Measurements from ENCODE around the gene TBATA.

The TBATA gene

GRCh38 chr10:70751356-70751755 lies 33.8 kb downstream of the TBATA start (continued):
- no peak for TF ChIP-seq ZNF530 (tag by site-specific recombination; IDR thresholded peaks at IDR 0.05; ENCODE audit: low read depth)
- TF ChIP-seq ZNF175 (tag by site-specific recombination; IDR thresholded peaks at IDR 0.05): no peak
- TF ChIP-seq, protein P1, sequence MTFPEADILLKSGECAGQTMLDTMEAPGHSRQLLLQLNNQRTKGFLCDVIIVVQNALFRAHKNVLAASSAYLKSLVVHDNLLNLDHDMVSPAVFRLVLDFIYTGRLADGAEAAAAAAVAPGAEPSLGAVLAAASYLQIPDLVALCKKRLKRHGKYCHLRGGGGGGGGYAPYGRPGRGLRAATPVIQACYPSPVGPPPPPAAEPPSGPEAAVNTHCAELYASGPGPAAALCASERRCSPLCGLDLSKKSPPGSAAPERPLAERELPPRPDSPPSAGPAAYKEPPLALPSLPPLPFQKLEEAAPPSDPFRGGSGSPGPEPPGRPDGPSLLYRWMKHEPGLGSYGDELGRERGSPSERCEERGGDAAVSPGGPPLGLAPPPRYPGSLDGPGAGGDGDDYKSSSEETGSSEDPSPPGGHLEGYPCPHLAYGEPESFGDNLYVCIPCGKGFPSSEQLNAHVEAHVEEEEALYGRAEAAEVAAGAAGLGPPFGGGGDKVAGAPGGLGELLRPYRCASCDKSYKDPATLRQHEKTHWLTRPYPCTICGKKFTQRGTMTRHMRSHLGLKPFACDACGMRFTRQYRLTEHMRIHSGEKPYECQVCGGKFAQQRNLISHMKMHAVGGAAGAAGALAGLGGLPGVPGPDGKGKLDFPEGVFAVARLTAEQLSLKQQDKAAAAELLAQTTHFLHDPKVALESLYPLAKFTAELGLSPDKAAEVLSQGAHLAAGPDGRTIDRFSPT (tag by site-specific recombination; IDR thresholded peaks at IDR 0.05): no peak
- no peak for TF ChIP-seq ZNF747 (tag by site-specific recombination; IDR thresholded peaks at IDR 0.05)
- no peak for TF ChIP-seq ZNF639 (tag by site-specific recombination; IDR thresholded peaks at IDR 0.05)
- TF ChIP-seq, protein P2, sequence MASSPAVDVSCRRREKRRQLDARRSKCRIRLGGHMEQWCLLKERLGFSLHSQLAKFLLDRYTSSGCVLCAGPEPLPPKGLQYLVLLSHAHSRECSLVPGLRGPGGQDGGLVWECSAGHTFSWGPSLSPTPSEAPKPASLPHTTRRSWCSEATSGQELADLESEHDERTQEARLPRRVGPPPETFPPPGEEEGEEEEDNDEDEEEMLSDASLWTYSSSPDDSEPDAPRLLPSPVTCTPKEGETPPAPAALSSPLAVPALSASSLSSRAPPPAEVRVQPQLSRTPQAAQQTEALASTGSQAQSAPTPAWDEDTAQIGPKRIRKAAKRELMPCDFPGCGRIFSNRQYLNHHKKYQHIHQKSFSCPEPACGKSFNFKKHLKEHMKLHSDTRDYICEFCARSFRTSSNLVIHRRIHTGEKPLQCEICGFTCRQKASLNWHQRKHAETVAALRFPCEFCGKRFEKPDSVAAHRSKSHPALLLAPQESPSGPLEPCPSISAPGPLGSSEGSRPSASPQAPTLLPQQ (tag by site-specific recombination; IDR thresholded peaks at IDR 0.05): no peak

DNA sequence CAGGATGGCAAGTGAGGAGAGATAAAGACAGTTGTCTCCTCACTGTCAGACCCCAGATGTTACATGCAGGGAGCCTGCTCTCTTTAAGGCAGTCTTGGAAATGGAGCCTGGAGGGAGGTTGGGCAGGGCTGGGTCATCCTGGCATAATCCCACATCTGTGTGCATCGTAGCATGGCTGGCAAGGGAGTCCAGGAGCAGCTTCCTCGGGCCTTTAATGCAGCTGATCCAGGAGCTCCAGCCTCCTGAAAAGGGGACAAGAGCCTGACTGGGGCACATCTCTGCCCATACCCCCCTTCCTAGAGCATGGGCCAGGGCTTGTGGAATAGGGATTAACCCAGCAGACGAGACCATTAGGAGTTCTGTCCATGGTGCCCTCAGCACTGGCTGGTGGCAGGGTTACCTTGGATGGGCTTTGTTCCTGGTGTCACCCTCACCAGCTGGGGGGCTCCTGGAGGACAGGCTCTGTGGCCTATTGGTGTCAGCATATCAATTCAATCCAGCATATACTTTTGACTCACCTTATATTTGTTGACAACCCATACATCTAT lies 34.9 kb downstream of the TBATA start:
- H3K36me3 ChIP-seq (ENCODE audit: control insufficient read depth in 2 of 2, insufficient read depth in 1 of 2, low read length in 2 of 2): no peaks in the 10 kb centered on the region
- ChIA-PET CTCF (interaction anchor here (0.6 kb wide), 1 partner anchor 68 kb away, joined by 4 read pairs; no protein-coding TSS in a partner anchor), POLR2A (no interaction called here)
- H3K4me1 ChIP-seq (ENCODE audit: control insufficient read depth, insufficient read depth, low read length): no peaks in the 10 kb centered on the region
- TF ChIP-seq ZNF639 (tag by site-specific recombination; IDR thresholded peaks at IDR 0.05) (no peak), OSR2 (tag by site-specific recombination; IDR thresholded peaks at IDR 0.05) (no peak), ZNF776 (tag by site-specific recombination; IDR thresholded peaks at IDR 0.05; ENCODE audit: borderline replicate concordance) (no peak), PBX3 (CRISPR knock-in tag; IDR thresholded peaks at IDR 0.05) (no peak), WT1 (tag by site-specific recombination; IDR thresholded peaks at IDR 0.05) (no peak), ZNF23 (tag by site-specific recombination; IDR thresholded peaks at IDR 0.05; ENCODE audit: borderline replicate concordance) (no peak), ZFP37 (tag by site-specific recombination; IDR thresholded peaks at IDR 0.05) (no peak)
- TF ChIP-seq, protein P3, sequence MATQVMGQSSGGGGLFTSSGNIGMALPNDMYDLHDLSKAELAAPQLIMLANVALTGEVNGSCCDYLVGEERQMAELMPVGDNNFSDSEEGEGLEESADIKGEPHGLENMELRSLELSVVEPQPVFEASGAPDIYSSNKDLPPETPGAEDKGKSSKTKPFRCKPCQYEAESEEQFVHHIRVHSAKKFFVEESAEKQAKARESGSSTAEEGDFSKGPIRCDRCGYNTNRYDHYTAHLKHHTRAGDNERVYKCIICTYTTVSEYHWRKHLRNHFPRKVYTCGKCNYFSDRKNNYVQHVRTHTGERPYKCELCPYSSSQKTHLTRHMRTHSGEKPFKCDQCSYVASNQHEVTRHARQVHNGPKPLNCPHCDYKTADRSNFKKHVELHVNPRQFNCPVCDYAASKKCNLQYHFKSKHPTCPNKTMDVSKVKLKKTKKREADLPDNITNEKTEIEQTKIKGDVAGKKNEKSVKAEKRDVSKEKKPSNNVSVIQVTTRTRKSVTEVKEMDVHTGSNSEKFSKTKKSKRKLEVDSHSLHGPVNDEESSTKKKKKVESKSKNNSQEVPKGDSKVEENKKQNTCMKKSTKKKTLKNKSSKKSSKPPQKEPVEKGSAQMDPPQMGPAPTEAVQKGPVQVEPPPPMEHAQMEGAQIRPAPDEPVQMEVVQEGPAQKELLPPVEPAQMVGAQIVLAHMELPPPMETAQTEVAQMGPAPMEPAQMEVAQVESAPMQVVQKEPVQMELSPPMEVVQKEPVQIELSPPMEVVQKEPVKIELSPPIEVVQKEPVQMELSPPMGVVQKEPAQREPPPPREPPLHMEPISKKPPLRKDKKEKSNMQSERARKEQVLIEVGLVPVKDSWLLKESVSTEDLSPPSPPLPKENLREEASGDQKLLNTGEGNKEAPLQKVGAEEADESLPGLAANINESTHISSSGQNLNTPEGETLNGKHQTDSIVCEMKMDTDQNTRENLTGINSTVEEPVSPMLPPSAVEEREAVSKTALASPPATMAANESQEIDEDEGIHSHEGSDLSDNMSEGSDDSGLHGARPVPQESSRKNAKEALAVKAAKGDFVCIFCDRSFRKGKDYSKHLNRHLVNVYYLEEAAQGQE (tag by site-specific recombination; IDR thresholded peaks at IDR 0.05): peak; percentile 54; the same call in 1 of the 2 replicates
- no peak overlapping the region for H3K4me3 ChIP-seq (ENCODE audit: low read depth, low read length)
- no peak overlapping the region for H3K27ac ChIP-seq (ENCODE audit: extremely low read depth, low read depth, low read length)
- no peaks in the 10 kb centered on the region for H3K9me3 ChIP-seq (ENCODE audit: control insufficient read depth, insufficient read depth, low read depth, low read length)
